ENCODE measurements around the gene KREMEN2.

KREMEN2 gene

GRCh38 chr16:2979669-2980226 is 15.7 kb downstream of the KREMEN2 start:
- Histone ChIP-seq H3K79me2 (ENCODE audit: insufficient read depth, low read depth) (peaks cover 32% of the 10 kb centered on the region; the same call in 1 of the 2 replicates), H3K4me2 (peak overlapping the region; percentile 75), H3K4me1 (ENCODE audit: low read depth, poor library complexity, severe bottlenecking) (peaks cover 36% of the 10 kb centered on the region)

GRCh38 chr16:2980227-2981176 is 16.4 kb downstream of the KREMEN2 start, which contains the start of gene PKMYT1:
Gene PKMYT1 (minus strand): TSS chr16:2980446. CDS start chr16:2979657, 789 bp downstream.
- Histone ChIP-seq H3K27me3 (ENCODE audit: insufficient read depth, low read depth) (peaks cover 19% of the 10 kb centered on the region), H3K4me2 (peak within 1 kb of the TSS; percentile 75), H3K4me3 (IDR thresholded peaks at IDR 0.05; ENCODE audit: insufficient read depth, low read depth, low read length) (peak within 1 kb of the TSS; percentile 16), H4K20me1 (ENCODE audit: insufficient read depth) (no peaks in the 10 kb centered on the region), H3K79me2 (ENCODE audit: insufficient read depth, low read depth) (peaks cover 32% of the 10 kb centered on the region; the same call in 1 of the 2 replicates), H2AFZ (ENCODE audit: low read depth) (peak within 1 kb of the TSS; percentile 64), H3K9ac (peak within 1 kb of the TSS; percentile 87), H3K27ac (peak within 1 kb of the TSS; percentile 58), H3K36me3 (ENCODE audit: insufficient read depth) (no peaks in the 10 kb centered on the region), H3K4me1 (ENCODE audit: low read depth, poor library complexity, severe bottlenecking) (peaks cover 38% of the 10 kb centered on the region)
- TF ChIP-seq CTCF (conservative IDR thresholded peaks at IDR 0.05; ENCODE audit: low read depth, low read length), result no peak

More at GRCh38 chr16:2979669-2980226, 15.7 kb downstream of the KREMEN2 start:
- no peak for TF ChIP-seq CTCF (conservative IDR thresholded peaks at IDR 0.05; ENCODE audit: low read depth, low read length)
- peak overlapping the region; percentile 38 for H3K27ac ChIP-seq
- no peaks in the 10 kb centered on the region for H4K20me1 ChIP-seq (ENCODE audit: insufficient read depth)
- peak overlapping the region; percentile 64 for H2AFZ ChIP-seq (ENCODE audit: low read depth)
- no peaks in the 10 kb centered on the region for H3K36me3 ChIP-seq (ENCODE audit: insufficient read depth)
- peaks cover 11% of the 10 kb centered on the region for H3K27me3 ChIP-seq (ENCODE audit: insufficient read depth, low read depth)
- H3K4me3 ChIP-seq (IDR thresholded peaks at IDR 0.05; ENCODE audit: insufficient read depth, low read depth, low read length), result peak overlapping the region; percentile 16
- H3K9ac ChIP-seq, result peak overlapping the region; percentile 87

- Histone ChIP-seq H3K4me1 (ENCODE audit: low read depth, poor library complexity, severe bottlenecking) (peaks cover 38% of the 10 kb centered on the region), H3K4me2 (peak overlapping the region; percentile 75), H3K27me3 (ENCODE audit: insufficient read depth, low read depth) (peaks cover 27% of the 10 kb centered on the region), H2AFZ (ENCODE audit: low read depth) (no peak overlapping the region; the same call in 1 of the 2 replicates), H3K27ac (no peak overlapping the region), H3K4me3 (IDR thresholded peaks at IDR 0.05; ENCODE audit: insufficient read depth, low read depth, low read length) (no peak overlapping the region), H3K9ac (peak overlapping the region; percentile 87; the same call in 1 of the 2 replicates), H4K20me1 (ENCODE audit: insufficient read depth) (no peaks in the 10 kb centered on the region), H3K79me2 (ENCODE audit: insufficient read depth, low read depth) (peaks cover 32% of the 10 kb centered on the region; the same call in 1 of the 2 replicates), H3K36me3 (ENCODE audit: insufficient read depth) (no peaks in the 10 kb centered on the region)
- TF ChIP-seq CTCF (conservative IDR thresholded peaks at IDR 0.05; ENCODE audit: low read depth, low read length), result no peak
Observed at GRCh38 chr16:2981177-2981898, 17.3 kb downstream of the KREMEN2 start.

- Histone ChIP-seq H4K20me1 (ENCODE audit: insufficient read depth) (no peaks in the 10 kb centered on the region), H3K36me3 (ENCODE audit: insufficient read depth) (no peaks in the 10 kb centered on the region), H3K27ac (no peak overlapping the region), H3K4me1 (ENCODE audit: low read depth, poor library complexity, severe bottlenecking) (peaks cover 38% of the 10 kb centered on the region), H3K79me2 (ENCODE audit: insufficient read depth, low read depth) (peaks cover 29% of the 10 kb centered on the region; the same call in 1 of the 2 replicates), H3K4me2 (no peak overlapping the region), H2AFZ (ENCODE audit: low read depth) (no peak overlapping the region), H3K4me3 (IDR thresholded peaks at IDR 0.05; ENCODE audit: insufficient read depth, low read depth, low read length) (no peak overlapping the region), H3K9ac (no peak overlapping the region), H3K27me3 (ENCODE audit: insufficient read depth, low read depth) (peaks cover 32% of the 10 kb centered on the region)
- no peak for TF ChIP-seq CTCF (conservative IDR thresholded peaks at IDR 0.05; ENCODE audit: low read depth, low read length)
Observed at GRCh38 chr16:2981899-2982250, 17.8 kb downstream of the KREMEN2 start.
